Uterus (tissue), 4 donors: Measurements from ENCODE around the gene AGMO. TPM values are rescaled to one million over a fixed set of nuclear protein-coding genes. Genes with fewer than 3 reads are reported as not detected.

ENCODE experiments used
- DNase-seq, 2 donors: peaks; one replicate each; pipeline ENCODE4 v3.0.0-alpha.2; 2019 to 2020
- H3K27ac ChIP-seq, 2 donors: fragments of 200-600 bp; sonication (generic); 1 replicate in 1 of 2; 2 replicates in 1 of 2; pipeline ENCODE4 v1.5.1; 2016 to 2018
- H3K27me3 ChIP-seq, 2 donors: fragments of 200-600 bp; sonication (generic); one replicate each; pipeline ENCODE4 v1.5.1; 2018 to 2019; ENCODE audit warnings: control low read depth in 1 of 2
- H3K36me3 ChIP-seq, 2 donors: fragments of 200-600 bp; sonication (generic); one replicate each; pipeline ENCODE4 v1.5.1; 2019; ENCODE audit warnings: control low read depth in 1 of 2
- H3K4me1 ChIP-seq, 2 donors: fragments of 200-600 bp; sonication (generic); one replicate each; pipeline ENCODE4 v1.5.1; 2018 to 2019; ENCODE audit warnings: control low read depth in 1 of 2
- H3K4me3 ChIP-seq, 2 donors: fragments of 200-600 bp; sonication (generic); 1 replicate in 1 of 2; 2 replicates in 1 of 2; pipeline ENCODE4 v1.5.1; 2018 to 2019; ENCODE audit warnings: mild to moderate bottlenecking in 1 of 2
- H3K9me3 ChIP-seq, 2 donors: fragments of 200-600 bp; sonication (generic); one replicate each; pipeline ENCODE4 v1.5.1; 2019; ENCODE audit warnings: control low read depth in 1 of 2
- CTCF ChIP-seq, 4 experiments: fragments of 200-600 bp in 2 of 4; fragments of 450-650 bp in 2 of 4; sonication (generic) in 2 of 4; IDR thresholded peaks; one replicate each; pipeline ENCODE4 v1.5.1; 2016 to 2019; ENCODE audit warnings: antibody characterized with exemption in 4 of 4, mild to moderate bottlenecking in 2 of 4, moderate library complexity in 1 of 4
- POLR2A ChIP-seq, 2 donors: fragments of 450-650 bp; IDR thresholded peaks; one replicate each; pipeline ENCODE4 v1.6.1; 2016; ENCODE audit warnings: antibody characterized with exemption in 2 of 2, mild to moderate bottlenecking in 1 of 2, moderate library complexity in 1 of 2
- intact Hi-C: fragments of 100-400 bp; cut with DNase I; formaldehyde crosslinking; loops from one replicate; pipeline ENCODE4 v1.15.1; 2023; ENCODE audit warnings: low total_unique reads
- total RNA-seq, 4 donors: library from RNA; depleted of rRNA in 3 of 4; stranded (reverse); fragments of >200 nt in 3 of 4; gene quantifications; one replicate each; pipeline versions ENCODE4 v1.1.0 to v1.2.4, GENCODE V29; 2014 to 2023
- donor health status: DM: yes; HTN: yes; CAD: no.

Gene AGMO
- total RNA-seq, 4 donors from 2014 or later, result 0.24 to 1.5 TPM; not detected in 2

GRCh38 chr7:15566476-15566875, 4.7 kb upstream of the AGMO start:
- no peaks in the 10 kb centered on the region for H3K36me3 ChIP-seq
- no peak overlapping the region for H3K27ac ChIP-seq
- no peak for TF ChIP-seq CTCF (IDR thresholded peaks at IDR 0.05)
- TF ChIP-seq POLR2A (IDR thresholded peaks at IDR 0.05), result no peak
- H3K4me1 ChIP-seq, result no peaks in the 10 kb centered on the region
- H3K4me3 ChIP-seq, result no peak overlapping the region
- no peaks in the 10 kb centered on the region for H3K9me3 ChIP-seq
- no peaks in the 10 kb centered on the region for H3K27me3 ChIP-seq
- DNase-seq, result no peak
- intact Hi-C loops, result no loop called here

GRCh38 chr7:15560968-15561367, 847 bp downstream of the AGMO start:
- no peak overlapping the region for H3K27ac ChIP-seq
- H3K9me3 ChIP-seq, result no peaks in the 10 kb centered on the region
- no peak overlapping the region for H3K4me3 ChIP-seq
- DNase-seq, result no peak
- intact Hi-C loops, result no loop called here
- no peaks in the 10 kb centered on the region for H3K27me3 ChIP-seq
- no peaks in the 10 kb centered on the region for H3K36me3 ChIP-seq
- no peak for TF ChIP-seq CTCF (IDR thresholded peaks at IDR 0.05)
- no peak for TF ChIP-seq POLR2A (IDR thresholded peaks at IDR 0.05)
- H3K4me1 ChIP-seq, result no peaks in the 10 kb centered on the region

- TF ChIP-seq CTCF (IDR thresholded peaks at IDR 0.05) (no peak), POLR2A (IDR thresholded peaks at IDR 0.05) (no peak)
- H3K4me1 ChIP-seq, result no peaks in the 10 kb centered on the region
- DNase-seq, result no peak
- no peaks in the 10 kb centered on the region for H3K9me3 ChIP-seq
- H3K27ac ChIP-seq, result no peak overlapping the region
- no peak overlapping the region for H3K4me3 ChIP-seq
- no peaks in the 10 kb centered on the region for H3K27me3 ChIP-seq
- H3K36me3 ChIP-seq, result no peaks in the 10 kb centered on the region
- intact Hi-C loops, result no loop called here
Measured at GRCh38 chr7:15559416-15559928, 2.3 kb downstream of the AGMO start.

- no peak for DNase-seq
- no peak for TF ChIP-seq POLR2A (IDR thresholded peaks at IDR 0.05)
- no peak for TF ChIP-seq CTCF (IDR thresholded peaks at IDR 0.05)
- intact Hi-C loops, result no loop called here
- Histone ChIP-seq H3K27me3 (no peaks in the 10 kb centered on the region), H3K36me3 (no peaks in the 10 kb centered on the region), H3K4me1 (no peaks in the 10 kb centered on the region), H3K4me3 (no peak overlapping the region), H3K27ac (no peak overlapping the region), H3K9me3 (no peaks in the 10 kb centered on the region)
Measured at GRCh38 chr7:15558756-15559155, 3.1 kb downstream of the AGMO start.

- TF ChIP-seq CTCF (IDR thresholded peaks at IDR 0.05), result no peak
- no peak for TF ChIP-seq POLR2A (IDR thresholded peaks at IDR 0.05)
- Histone ChIP-seq H3K27ac (no peak overlapping the region), H3K9me3 (no peaks in the 10 kb centered on the region), H3K4me1 (no peaks in the 10 kb centered on the region), H3K27me3 (no peaks in the 10 kb centered on the region), H3K36me3 (no peaks in the 10 kb centered on the region), H3K4me3 (no peak overlapping the region)
- no peak for DNase-seq
- intact Hi-C loops, result no loop called here
Measured at GRCh38 chr7:15557686-15558085, 4.1 kb downstream of the AGMO start.
